Panc1 (cell line): ENCODE data around the gene AAK1.

Experiments
- CTCF ChIP-seq: fragments of 450-650 bp; IDR thresholded peaks from 2 replicates; pipeline ENCODE4 v1.5.1; 2017; ENCODE audit warnings: mild to moderate bottlenecking
- POLR2AphosphoS5 ChIP-seq: IDR thresholded peaks from 2 replicates; pipeline ENCODE4 v1.6.1; 2012; ENCODE audit warnings: mild to moderate bottlenecking, low read depth, low read length, moderate library complexity

DNA sequence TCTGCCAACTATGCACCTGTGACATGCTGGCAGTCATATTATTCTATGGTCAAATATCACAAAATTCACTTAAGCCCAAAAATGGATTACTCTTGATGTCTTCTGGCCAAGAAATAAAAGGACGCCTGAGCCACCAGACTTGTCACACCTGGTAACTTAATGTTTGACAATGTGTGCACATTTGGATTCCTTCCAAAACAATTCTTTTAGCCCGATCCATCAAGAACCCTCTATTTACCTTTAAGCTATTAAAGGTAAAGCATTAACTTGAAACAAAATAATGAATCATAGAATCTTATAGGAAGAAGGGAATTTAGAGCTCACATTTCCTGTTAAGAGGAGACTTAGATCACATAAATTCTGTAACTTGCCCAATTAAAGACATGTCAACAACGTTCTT is 159.8 kb downstream of the AAK1 start:
- TF ChIP-seq CTCF (no peak), POLR2AphosphoS5 (no peak)
